ENCODE results near the gene CELF2. TPM values are rescaled to one million over a fixed set of nuclear protein-coding genes. Genes with fewer than 3 reads are reported as not detected.

CELF2 gene
- total and polyA plus RNA-seq, 2 of the 4 experiments (the other 2 are of a cell fraction): 3.5 to 6.6 TPM

- no peaks in the 10 kb centered on the region for H3K9me1 ChIP-seq (ENCODE audit: insufficient read depth, low read length)
- H2BK5ac ChIP-seq (ENCODE audit: low read depth, low read length, poor library complexity, severe bottlenecking): no peak overlapping the region
- no peak overlapping the region for H2BK20ac ChIP-seq (ENCODE audit: low read depth, low read length)
- ChIA-PET CTCF (no interaction called here), POLR2A (ENCODE audit: unreplicated experiment) (no interaction called here)
- ATAC-seq (ENCODE audit: low read depth): no peak
- no peaks in the 10 kb centered on the region for H4K20me1 ChIP-seq (ENCODE audit: insufficient read depth, low read length)
- no peak overlapping the region for H3K27ac ChIP-seq (ENCODE audit: insufficient read depth, low read length)
- H3K18ac ChIP-seq (ENCODE audit: low read depth, low read length): no peak overlapping the region
- no peak overlapping the region for H3K23ac ChIP-seq (ENCODE audit: low read depth, low read length)
- BruUV-seq (replicated peaks): no TSS peak
- no peak overlapping the region for H2BK15ac ChIP-seq (ENCODE audit: low read depth, low read length)
- H3K14ac ChIP-seq (replicated peaks; ENCODE audit: low read depth, low read length): no peak overlapping the region
- no peak overlapping the region for H2AK5ac ChIP-seq (ENCODE audit: low read depth, low read length)
- H3K27me3 ChIP-seq (ENCODE audit: control insufficient read depth, insufficient read depth, low read length): no peaks in the 10 kb centered on the region
- dilution Hi-C loops (cut with HindIII; ENCODE audit: low sequenced_read_pairs, unreplicated experiment): no loop called here
- 20% methylated on average over 1 of the region's 6 CpGs; no CpG with 5 or more reads in 1 of the 2 experiments for WGBS, 2 experiments (ENCODE audit: extremely low coverage in 2 of 2, insufficient read length in 1 of 2)
- H4K91ac ChIP-seq (ENCODE audit: insufficient read depth, low read depth, low read length): no peak overlapping the region
- no peak overlapping the region for H4K8ac ChIP-seq (ENCODE audit: low read depth in 2 of 2, low read length in 2 of 2)
- H2BK120ac ChIP-seq (ENCODE audit: low read depth, low read length): no peak overlapping the region
- H3K4me3 ChIP-seq (ENCODE audit: insufficient read depth, low read depth, low read length): no peak overlapping the region
- no peaks in the 10 kb centered on the region for H3K9me3 ChIP-seq (ENCODE audit: control insufficient read depth, insufficient read depth, low read length)
- no peak overlapping the region for H3K4me2 ChIP-seq (ENCODE audit: low read depth, low read length)
- in situ Hi-C loops (cut with MboI; ENCODE audit: low sequenced_read_pairs): no loop called here
- H4K5ac ChIP-seq (ENCODE audit: low read depth, low read length): no peak overlapping the region
- intact Hi-C loops (cut with micrococcal nuclease): no loop called here
- TF ChIP-seq CHD1 (IDR thresholded peaks at IDR 0.05; ENCODE audit: low read depth, low read length) (no peak), CEBPB (IDR thresholded peaks at IDR 0.05; ENCODE audit: low read depth, low read length) (no peak)
- no peak overlapping the region for H3K4ac ChIP-seq (ENCODE audit: low read depth, low read length)
- no peak overlapping the region for H3K56ac ChIP-seq (ENCODE audit: extremely low read depth, insufficient read depth, low read length)
- no peak for DNase-seq
- H2AFZ ChIP-seq (replicated peaks; ENCODE audit: low read length, poor library complexity): no peak overlapping the region
- H3K4me1 ChIP-seq (ENCODE audit: control insufficient read depth, insufficient read depth, low read length): no peaks in the 10 kb centered on the region
- H2AK9ac ChIP-seq (replicated peaks; ENCODE audit: low read depth, low read length, poor library complexity): no peak overlapping the region
- H3K9ac ChIP-seq (ENCODE audit: low read depth, low read length): no peak overlapping the region
- no peaks in the 10 kb centered on the region for H3K79me1 ChIP-seq (ENCODE audit: low read depth in 1 of 2, low read length in 2 of 2)
- no peaks in the 10 kb centered on the region for H3K36me3 ChIP-seq (ENCODE audit: control insufficient read depth, insufficient read depth, low read length)
Measured at GRCh38 chr10:11110539-11110938, 92.9 kb downstream of the CELF2 start.
